Measurements from ENCODE around the gene NISCH.

NISCH gene

GRCh38 chr3:52455283-52456168 is at the start of gene NISCH:
Gene NISCH, plus strand, starts transcription at chr3:52455604. Its CDS starts 38 bp downstream, at chr3:52455642.
- peak; percentile 63 for DNase-seq

- DNase-seq = peak; percentile 60
Observed at GRCh38 chr3:52406231-52406661, 49.2 kb upstream of the NISCH start.

- DNase-seq = no peak
Observed at GRCh38 chr3:52406791-52407510, 48.5 kb upstream of the NISCH start.

GRCh38 chr3:52407779-52408178 is 47.6 kb upstream of the NISCH start:
- no peak for DNase-seq

DNA sequence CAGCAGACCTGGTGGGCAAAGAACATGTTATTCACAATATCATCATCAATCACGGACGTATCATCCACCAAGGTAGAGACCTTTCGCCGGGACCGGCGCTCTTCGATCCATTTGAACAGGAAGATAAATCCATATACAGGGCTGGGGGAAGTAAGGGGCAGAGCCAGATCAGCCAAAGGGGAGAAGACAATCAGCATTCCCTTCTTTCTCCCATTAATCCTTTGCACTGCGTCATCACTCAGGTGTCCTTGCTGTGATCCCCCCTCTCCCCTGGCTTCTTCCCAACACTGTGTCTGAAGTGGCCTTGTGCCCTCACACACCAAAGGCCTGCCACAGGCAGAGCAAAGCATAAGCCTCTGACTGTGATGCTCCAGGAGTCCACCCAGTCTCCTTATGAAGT is 46.9 kb upstream of the NISCH start:
- no peak for DNase-seq

- no peak for DNase-seq
Observed at GRCh38 chr3:52415800-52416199, 39.6 kb upstream of the NISCH start.

GRCh38 chr3:52420388-52420787 is 35.0 kb upstream of the NISCH start:
- DNase-seq = no peak

GRCh38 chr3:52422669-52423068 is 32.7 kb upstream of the NISCH start:
- DNase-seq = no peak

DNA sequence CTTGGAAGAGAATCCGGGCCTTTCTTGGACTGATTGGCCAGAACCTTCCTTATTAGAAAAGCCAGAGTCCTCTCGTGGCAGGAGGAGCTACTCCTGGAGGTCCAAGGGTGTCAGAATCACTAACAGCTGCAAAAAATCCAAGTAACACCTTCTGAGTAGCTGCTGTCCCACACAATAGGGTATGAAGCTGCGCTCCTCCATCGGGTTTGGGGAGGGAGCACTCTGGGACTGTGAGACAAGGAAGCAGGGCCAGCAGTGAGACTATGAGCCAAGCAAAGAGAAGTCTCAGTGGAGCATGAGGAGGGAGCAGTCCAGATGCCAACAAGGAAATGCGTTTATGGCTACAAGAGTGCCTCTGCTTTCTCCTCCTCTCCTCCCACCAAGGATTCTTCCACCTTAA is 32.2 kb upstream of the NISCH start:
- DNase-seq = no peak

- DNase-seq = peak; percentile 71
Observed at GRCh38 chr3:52428151-52429005, 27.0 kb upstream of the NISCH start.

DNA sequence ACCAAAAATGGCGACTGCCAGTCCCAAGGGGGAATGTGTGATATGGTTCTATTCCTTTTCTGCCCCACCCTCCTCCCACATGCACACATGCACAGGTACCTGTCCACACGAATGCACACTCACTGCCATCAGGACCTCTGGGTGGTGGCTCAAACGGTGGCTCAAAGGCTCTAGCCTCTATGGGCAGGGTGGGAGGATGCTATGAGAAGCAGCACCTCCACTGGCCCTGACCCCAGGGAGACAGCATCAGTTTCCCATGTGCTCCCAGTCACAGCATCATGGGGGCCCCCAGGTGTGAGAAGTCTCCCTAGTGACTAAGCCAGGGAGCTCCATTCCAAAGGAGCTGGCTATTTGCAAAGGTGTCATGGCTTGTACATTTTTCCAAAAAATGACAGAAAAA is 26.4 kb upstream of the NISCH start:
- no peak for DNase-seq

DNA sequence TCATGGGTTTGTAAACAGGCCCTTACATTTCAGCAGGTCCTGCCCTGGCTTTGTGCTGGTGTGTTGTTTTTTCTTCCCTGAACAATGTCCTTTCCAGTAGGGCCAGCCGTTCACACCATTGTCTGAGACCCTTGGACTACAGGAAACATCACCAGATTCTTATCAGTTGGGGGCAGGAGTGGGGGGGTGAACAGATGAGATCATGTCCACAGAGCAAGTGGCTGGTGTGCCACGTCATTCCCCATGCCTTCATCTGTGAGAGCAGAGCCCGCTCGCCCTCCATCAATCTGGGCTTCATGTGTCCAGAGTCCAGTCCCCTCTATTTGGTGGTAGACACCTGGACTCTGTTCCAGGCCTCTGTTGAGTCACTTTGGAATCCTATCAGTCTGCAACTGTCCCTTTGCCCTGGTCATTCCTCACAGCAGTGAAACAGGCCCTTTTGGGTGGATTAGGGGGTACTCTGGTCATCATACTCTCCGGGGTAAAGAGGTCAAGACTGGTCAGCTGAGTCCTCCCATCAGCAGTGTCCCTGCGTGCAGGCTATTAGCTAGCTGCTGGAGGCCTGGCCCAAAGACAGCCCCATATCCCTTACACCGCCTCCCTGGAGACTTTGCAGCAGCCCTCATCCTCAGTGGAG is 25.5 kb upstream of the NISCH start:
- DNase-seq = no peak

- no peak for DNase-seq
Observed at GRCh38 chr3:52430416-52430810, 25.0 kb upstream of the NISCH start.

GRCh38 chr3:52431459-52432223 is 23.8 kb upstream of the NISCH start:
- DNase-seq = no peak

DNA sequence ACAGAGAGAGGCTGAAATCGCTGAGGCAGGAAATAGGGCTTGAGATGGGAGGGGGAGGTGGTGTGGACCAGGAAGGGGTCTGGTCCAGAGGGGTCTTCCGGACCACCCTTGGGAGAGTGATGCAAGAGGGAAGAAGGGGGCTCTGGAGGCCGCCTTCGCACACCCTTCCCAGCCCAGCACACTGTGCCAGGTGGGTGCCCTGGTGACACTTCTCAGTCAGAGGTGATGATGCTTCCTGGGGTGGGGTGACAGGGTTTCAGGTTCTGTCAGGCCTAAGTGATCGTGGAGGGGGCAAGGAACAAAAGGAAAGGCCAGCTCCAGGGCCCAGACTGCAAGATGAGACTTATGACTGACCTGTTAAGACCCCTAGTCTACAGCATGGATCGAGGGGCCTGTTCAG is 23.2 kb upstream of the NISCH start:
- DNase-seq = no peak

- no peak for DNase-seq
Observed at GRCh38 chr3:52432691-52433141, 22.7 kb upstream of the NISCH start.

GRCh38 chr3:52433328-52433995 is 21.9 kb upstream of the NISCH start:
- no peak for DNase-seq

GRCh38 chr3:52433996-52434479 is 21.4 kb upstream of the NISCH start:
- no peak for DNase-seq

- no peak for DNase-seq
Observed at GRCh38 chr3:52434491-52435115, 20.8 kb upstream of the NISCH start.
